GM21717 (cell line): ENCODE data around the gene SSU72.
"Not testable (repeated sequence)": the region's sequence is repeated elsewhere in the genome, so short reads cannot be mapped to it uniquely, and the experiment has no call there.

Experiments used
- ATAC-seq: cut with Tn5 transposase; IDR thresholded peaks from one replicate; pipeline ENCODE4 v1.9.1; 2021; ENCODE audit warnings: mild to moderate bottlenecking, moderate library complexity; ENCODE audit not compliant: unreplicated experiment

SSU72 gene

GRCh38 chr1:1509465-1509850 lies 65.2 kb downstream of the SSU72 start:
- not testable (repeated sequence) for ATAC-seq

- not testable (repeated sequence) for ATAC-seq
Measured at GRCh38 chr1:1508775-1509464, 65.7 kb downstream of the SSU72 start.

- no peak for ATAC-seq
Measured at GRCh38 chr1:1507305-1507704, 67.4 kb downstream of the SSU72 start.

GRCh38 chr1:1505801-1506200 lies 68.9 kb downstream of the SSU72 start:
- not testable (repeated sequence) for ATAC-seq

DNA sequence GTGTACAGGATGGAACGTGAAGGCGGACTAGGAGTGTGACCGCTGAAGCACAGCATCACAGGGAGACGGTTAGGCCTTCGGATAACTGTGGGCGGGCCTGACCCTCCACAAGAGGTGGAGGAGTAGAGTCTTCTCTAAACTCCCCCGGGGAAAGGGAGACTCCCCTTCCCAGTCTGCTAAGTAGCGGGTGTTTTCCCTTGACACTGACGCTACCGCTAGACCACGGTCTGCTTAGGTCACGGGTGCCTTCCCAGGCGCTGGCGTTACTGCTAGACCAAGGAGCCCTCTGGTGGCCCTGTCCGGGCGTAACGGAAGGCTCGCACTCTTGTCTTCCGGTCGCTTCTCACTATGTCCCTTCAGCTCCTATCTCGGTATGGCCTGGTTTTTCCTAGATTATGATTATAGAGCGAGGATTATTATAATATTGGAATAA lies 69.3 kb downstream of the SSU72 start:
- ATAC-seq, result not testable (repeated sequence)

DNA sequence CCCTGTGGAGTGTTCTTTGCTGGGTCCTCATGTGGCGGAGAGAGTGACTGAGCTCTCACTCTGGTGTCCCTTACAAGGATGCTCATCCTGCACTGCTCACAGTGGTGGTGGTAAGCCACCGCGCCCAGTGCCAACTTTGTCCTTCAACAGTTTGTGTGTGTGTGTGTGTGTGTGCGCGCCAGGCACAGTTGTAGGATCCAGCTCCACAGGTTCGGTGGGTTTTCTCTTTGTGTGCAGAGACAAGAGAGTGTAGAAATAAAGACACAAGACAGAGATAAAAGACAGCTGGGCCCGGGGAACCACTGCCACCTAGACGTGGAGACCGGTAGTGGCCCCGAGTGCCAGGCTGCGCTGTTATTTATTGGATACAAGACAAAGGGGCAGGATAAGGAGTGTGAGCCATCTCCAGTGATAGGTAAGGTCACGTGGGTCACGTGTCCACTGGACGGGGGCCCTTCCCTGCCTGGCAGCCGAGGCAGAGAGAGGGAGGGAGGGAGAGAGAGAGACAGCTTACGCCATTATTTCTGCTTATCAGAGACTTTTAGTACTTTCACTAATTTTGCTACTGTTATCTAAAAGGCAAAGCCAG lies 69.8 kb downstream of the SSU72 start:
- not testable (repeated sequence) for ATAC-seq

GRCh38 chr1:1495461-1495975 lies 79.1 kb downstream of the SSU72 start:
- ATAC-seq, result not testable (repeated sequence)

GRCh38 chr1:1494311-1494710 lies 80.4 kb downstream of the SSU72 start:
- not testable (repeated sequence) for ATAC-seq
